Measurements from ENCODE around the gene PACS2. TPM values are rescaled to one million over a fixed set of nuclear protein-coding genes. Genes with fewer than 3 reads are reported as not detected.

PACS2 gene
- total RNA-seq, 1 experiment from 2014 or later: 43.3 TPM

DNA sequence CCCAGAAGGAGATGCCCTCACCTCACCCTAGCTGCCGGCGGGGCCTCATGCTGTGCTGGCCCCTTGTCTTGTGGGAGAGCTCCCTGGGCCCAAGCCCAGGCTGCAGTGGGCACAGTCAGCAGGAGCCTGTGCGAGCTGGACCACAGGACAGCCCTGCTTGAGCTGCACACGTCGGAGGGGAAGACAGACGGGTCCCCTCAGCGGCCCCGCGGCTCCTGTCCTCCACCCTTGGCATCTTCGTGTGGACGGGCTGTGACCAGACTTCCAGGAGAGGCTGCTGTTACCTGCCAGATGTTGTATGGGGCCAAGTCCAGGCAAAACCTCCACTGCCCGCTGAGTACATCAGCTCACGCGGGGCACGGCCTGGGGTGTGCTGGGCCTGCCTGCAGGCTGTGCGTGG, 74.4 kb downstream of the PACS2 start:
- no peak overlapping the region for H3K4me2 ChIP-seq
- H3K27me3 ChIP-seq (ENCODE audit: insufficient read depth, low read depth): no peaks in the 10 kb centered on the region
- CTCF ChIA-PET: no interaction called here
- H3K36me3 ChIP-seq (ENCODE audit: low read depth): no peaks in the 10 kb centered on the region
- POLR2A ChIA-PET (ENCODE audit: unreplicated experiment): no interaction called here
- H3K4me3 ChIP-seq: no peak overlapping the region
- H4K20me1 ChIP-seq (ENCODE audit: insufficient read depth): no peaks in the 10 kb centered on the region
- TF ChIP-seq EZH2 (IDR thresholded peaks at IDR 0.05; ENCODE audit: low read depth): no peak
- TF ChIP-seq, protein P1, sequence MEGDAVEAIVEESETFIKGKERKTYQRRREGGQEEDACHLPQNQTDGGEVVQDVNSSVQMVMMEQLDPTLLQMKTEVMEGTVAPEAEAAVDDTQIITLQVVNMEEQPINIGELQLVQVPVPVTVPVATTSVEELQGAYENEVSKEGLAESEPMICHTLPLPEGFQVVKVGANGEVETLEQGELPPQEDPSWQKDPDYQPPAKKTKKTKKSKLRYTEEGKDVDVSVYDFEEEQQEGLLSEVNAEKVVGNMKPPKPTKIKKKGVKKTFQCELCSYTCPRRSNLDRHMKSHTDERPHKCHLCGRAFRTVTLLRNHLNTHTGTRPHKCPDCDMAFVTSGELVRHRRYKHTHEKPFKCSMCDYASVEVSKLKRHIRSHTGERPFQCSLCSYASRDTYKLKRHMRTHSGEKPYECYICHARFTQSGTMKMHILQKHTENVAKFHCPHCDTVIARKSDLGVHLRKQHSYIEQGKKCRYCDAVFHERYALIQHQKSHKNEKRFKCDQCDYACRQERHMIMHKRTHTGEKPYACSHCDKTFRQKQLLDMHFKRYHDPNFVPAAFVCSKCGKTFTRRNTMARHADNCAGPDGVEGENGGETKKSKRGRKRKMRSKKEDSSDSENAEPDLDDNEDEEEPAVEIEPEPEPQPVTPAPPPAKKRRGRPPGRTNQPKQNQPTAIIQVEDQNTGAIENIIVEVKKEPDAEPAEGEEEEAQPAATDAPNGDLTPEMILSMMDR (conservative IDR thresholded peaks at IDR 0.05): no peak
- H3K4me1 ChIP-seq (replicated peaks; ENCODE audit: insufficient read depth): no peaks in the 10 kb centered on the region
- no peak overlapping the region for H3K27ac ChIP-seq
- no TSS peak for BruUV-seq (replicated peaks)
- no peaks in the 10 kb centered on the region for H3K79me2 ChIP-seq (ENCODE audit: low read depth)
- no peaks in the 10 kb centered on the region for H3F3A ChIP-seq (ENCODE audit: insufficient read depth, low read depth)
- no peaks in the 10 kb centered on the region for H3K9me2 ChIP-seq (ENCODE audit: insufficient read depth)
- H2AFZ ChIP-seq: no peak overlapping the region
- intact Hi-C loops (cut with micrococcal nuclease; ENCODE audit: unreplicated experiment): no loop called here
- DNase-seq: no peak
- H3K9me3 ChIP-seq (ENCODE audit: insufficient read depth, low read depth): no peaks in the 10 kb centered on the region

DNA sequence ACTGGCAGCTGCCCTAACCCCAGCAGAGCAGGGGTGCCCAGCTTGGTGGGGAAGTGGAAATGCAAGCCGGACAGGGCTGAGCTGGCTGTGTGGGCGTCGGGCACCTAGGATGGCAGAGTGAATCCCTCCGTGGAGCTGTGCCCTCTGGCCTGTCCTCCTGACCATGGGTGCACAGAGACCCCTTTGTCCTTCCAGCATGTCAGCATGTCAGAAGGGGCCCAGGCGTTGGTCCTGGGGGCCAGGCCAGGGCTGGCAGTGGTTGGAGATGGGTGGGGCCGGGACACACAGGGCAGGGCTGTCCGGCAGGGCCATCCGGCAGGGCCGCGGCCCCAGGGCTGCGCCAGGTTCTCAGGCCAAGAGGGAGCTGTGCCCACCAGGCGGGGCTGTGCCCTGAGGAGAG, 75.0 kb downstream of the PACS2 start:
- CTCF ChIA-PET: interaction anchor here (0.7 kb wide), 1 partner anchor 139 kb away, joined by 3 read pairs; no protein-coding TSS in a partner anchor

DNA sequence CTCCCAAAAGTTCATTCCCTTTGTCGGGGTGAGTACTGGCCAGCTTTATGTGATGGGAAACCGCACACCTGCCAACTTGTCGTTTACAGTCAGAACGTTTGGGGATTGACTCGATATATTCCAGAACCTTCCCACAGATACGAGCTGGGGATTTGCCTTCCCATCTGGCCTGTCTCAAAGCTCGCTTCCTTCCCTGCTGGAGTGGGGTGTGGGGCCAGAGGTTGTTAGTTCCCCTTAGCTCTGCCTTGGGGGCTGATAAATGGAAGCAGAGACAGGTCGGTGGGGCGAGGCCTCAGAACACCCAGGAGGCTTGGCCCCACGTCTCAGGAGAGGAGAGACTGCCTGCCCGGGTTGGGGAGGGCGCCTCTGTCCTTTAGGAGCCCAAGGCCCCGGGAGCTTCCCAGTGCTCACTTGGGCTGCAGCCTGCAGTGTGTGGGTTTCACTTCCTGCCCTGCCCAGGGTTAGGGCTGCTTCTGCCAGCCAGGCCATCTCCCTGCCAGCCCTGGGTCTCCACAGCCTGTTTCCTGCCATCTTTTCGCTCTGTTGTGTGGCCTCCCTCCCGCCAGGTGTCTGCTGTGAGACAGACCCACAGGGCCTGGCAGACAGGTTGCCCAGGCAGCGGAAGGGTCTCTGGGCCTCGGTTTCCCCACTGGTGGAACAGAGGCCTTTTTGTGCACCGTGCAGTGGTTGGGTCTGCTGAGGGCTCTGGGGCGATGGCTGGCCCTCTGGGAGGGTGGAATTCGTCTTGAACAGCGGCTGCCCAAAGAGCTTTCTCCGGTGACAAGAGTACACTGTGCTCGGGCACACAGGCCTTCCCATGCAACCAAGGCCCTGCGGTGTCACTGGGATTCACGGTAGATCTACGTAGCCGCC, 75.7 kb downstream of the PACS2 start:
- no peak overlapping the region for H3K27ac ChIP-seq
- no peaks in the 10 kb centered on the region for H3K9me2 ChIP-seq (ENCODE audit: insufficient read depth)
- H3K27me3 ChIP-seq (ENCODE audit: insufficient read depth, low read depth): no peaks in the 10 kb centered on the region
- intact Hi-C loops (cut with micrococcal nuclease; ENCODE audit: unreplicated experiment): no loop called here
- H4K20me1 ChIP-seq (ENCODE audit: insufficient read depth): no peaks in the 10 kb centered on the region
- POLR2A ChIA-PET (ENCODE audit: unreplicated experiment): no interaction called here
- H2AFZ ChIP-seq: no peak overlapping the region
- CTCF ChIA-PET: interaction anchor here (0.7 kb wide), 1 partner anchor 138 kb away, joined by 3 read pairs; no protein-coding TSS in a partner anchor
- DNase-seq: no peak
- H3F3A ChIP-seq (ENCODE audit: insufficient read depth, low read depth): no peaks in the 10 kb centered on the region
- BruUV-seq (replicated peaks): no TSS peak
- no peaks in the 10 kb centered on the region for H3K4me1 ChIP-seq (replicated peaks; ENCODE audit: insufficient read depth)
- no peaks in the 10 kb centered on the region for H3K79me2 ChIP-seq (ENCODE audit: low read depth)
- H3K4me3 ChIP-seq: no peak overlapping the region
- no peaks in the 10 kb centered on the region for H3K36me3 ChIP-seq (ENCODE audit: low read depth)
- H3K9me3 ChIP-seq (ENCODE audit: insufficient read depth, low read depth): no peaks in the 10 kb centered on the region
- TF ChIP-seq, protein P1 (conservative IDR thresholded peaks at IDR 0.05): no peak
- TF ChIP-seq EZH2 (IDR thresholded peaks at IDR 0.05; ENCODE audit: low read depth): no peak
- no peak overlapping the region for H3K4me2 ChIP-seq

More for the DNA sequence above, 75.0 kb downstream of the PACS2 start:
- no peaks in the 10 kb centered on the region for H3K36me3 ChIP-seq (ENCODE audit: low read depth)
- H2AFZ ChIP-seq: no peak overlapping the region
- no peaks in the 10 kb centered on the region for H3F3A ChIP-seq (ENCODE audit: insufficient read depth, low read depth)
- no peak for DNase-seq
- no peaks in the 10 kb centered on the region for H3K27me3 ChIP-seq (ENCODE audit: insufficient read depth, low read depth)
- no peaks in the 10 kb centered on the region for H3K9me3 ChIP-seq (ENCODE audit: insufficient read depth, low read depth)
- no peak overlapping the region for H3K4me2 ChIP-seq
- POLR2A ChIA-PET (ENCODE audit: unreplicated experiment): no interaction called here
- intact Hi-C loops (cut with micrococcal nuclease; ENCODE audit: unreplicated experiment): no loop called here
- H3K27ac ChIP-seq: no peak overlapping the region
- no peaks in the 10 kb centered on the region for H3K79me2 ChIP-seq (ENCODE audit: low read depth)
- H3K4me1 ChIP-seq (replicated peaks; ENCODE audit: insufficient read depth): no peaks in the 10 kb centered on the region
- no TSS peak for BruUV-seq (replicated peaks)
- H3K4me3 ChIP-seq: no peak overlapping the region
- no peaks in the 10 kb centered on the region for H4K20me1 ChIP-seq (ENCODE audit: insufficient read depth)
- H3K9me2 ChIP-seq (ENCODE audit: insufficient read depth): no peaks in the 10 kb centered on the region
- no peak for TF ChIP-seq EZH2 (IDR thresholded peaks at IDR 0.05; ENCODE audit: low read depth)
- TF ChIP-seq, protein P1 (conservative IDR thresholded peaks at IDR 0.05): no peak

All from PC-9 (cell line).